Hematopoietic multipotent progenitor cell treated with erythropoietin and hydrocortisone succinate and interleukin-3 and kit ligand, for 17 days (in vitro differentiated cells): ENCODE data around the gene SLC46A1.
"Not testable (repeated sequence)": the region's sequence is repeated elsewhere in the genome, so short reads cannot be mapped to it uniquely, and the experiment has no call there.

Experiments used
- DNase-seq: peaks from one replicate; pipeline ENCODE4 v3.0.0-alpha.2; 2015; ENCODE audit warnings: low spot score

The SLC46A1 gene

GRCh38 chr17:28405632-28406472 is at the start of gene SLC46A1:
Gene SLC46A1 (minus strand): TSS chr17:28406212. CDS start chr17:28406114, 98 bp downstream.
- no peak for DNase-seq

GRCh38 chr17:28449859-28450258 is 43.8 kb upstream of the SLC46A1 start:
- DNase-seq, result no peak

- no peak for DNase-seq
Observed at GRCh38 chr17:28447396-28447760, 41.4 kb upstream of the SLC46A1 start.

- DNase-seq, result no peak
Observed at GRCh38 chr17:28446716-28447395, 40.8 kb upstream of the SLC46A1 start.

- no peak for DNase-seq
Observed at GRCh38 chr17:28443901-28444638, 38.1 kb upstream of the SLC46A1 start.

GRCh38 chr17:28434326-28434725 is 28.3 kb upstream of the SLC46A1 start:
- DNase-seq, result not testable (repeated sequence)

GRCh38 chr17:28433721-28434120 is 27.7 kb upstream of the SLC46A1 start:
- no peak for DNase-seq

- DNase-seq, result not testable (repeated sequence)
Observed at GRCh38 chr17:28427982-28428381, 22.0 kb upstream of the SLC46A1 start.

- no peak for DNase-seq
Observed at GRCh38 chr17:28427371-28427770, 21.4 kb upstream of the SLC46A1 start.

GRCh38 chr17:28426081-28426519 is 20.1 kb upstream of the SLC46A1 start:
- no peak for DNase-seq

- no peak for DNase-seq
Observed at GRCh38 chr17:28425206-28425605, 19.2 kb upstream of the SLC46A1 start.

GRCh38 chr17:28421787-28422305 is 15.8 kb upstream of the SLC46A1 start:
- DNase-seq, result no peak

- DNase-seq, result peak; percentile 33
Observed at GRCh38 chr17:28416703-28417311, 10.8 kb upstream of the SLC46A1 start.

GRCh38 chr17:28415886-28416285 is 9.9 kb upstream of the SLC46A1 start:
- DNase-seq, result no peak

GRCh38 chr17:28413804-28414203 is 7.8 kb upstream of the SLC46A1 start:
- no peak for DNase-seq

GRCh38 chr17:28412099-28412498 is 6.1 kb upstream of the SLC46A1 start:
- DNase-seq, result no peak

GRCh38 chr17:28407974-28408306 is 1.9 kb upstream of the SLC46A1 start:
- no peak for DNase-seq

GRCh38 chr17:28407130-28407973 is 1.3 kb upstream of the SLC46A1 start:
- no peak for DNase-seq

GRCh38 chr17:28406473-28406814 is 432 bp upstream of the SLC46A1 start:
- DNase-seq, result no peak

GRCh38 chr17:28404812-28405570 is 1.0 kb downstream of the SLC46A1 start:
- no peak for DNase-seq

- no peak for DNase-seq
Observed at GRCh38 chr17:28404461-28404811, 1.6 kb downstream of the SLC46A1 start.
